WTC11 (cell line): ENCODE results near the gene TBC1D22A. TPM values are rescaled to one million over a fixed set of nuclear protein-coding genes. Genes with fewer than 3 reads are reported as not detected.
A peak's percentile ranks its signal among the peaks of the same experiment; 100 is the strongest.
"Not testable (repeated sequence)": the region's sequence is repeated elsewhere in the genome, so short reads cannot be mapped to it uniquely, and the experiment has no call there.

Source experiments
- ATAC-seq: fragments of 200-7000 bp; cut with Tn5 transposase; 2 replicates; pipeline ENCODE4 v1.10.0; 2021; ENCODE audit warnings: mild to moderate bottlenecking, moderate library complexity
- CTCF ChIA-PET: fragments of 300-600 bp; sonication (Branson Sonifier 250); formaldehyde crosslinking; loops from one replicate; lab custom pipeline; 2021; ENCODE audit warnings: antibody characterized with exemption; lab: Charles Lee
- POLR2A ChIA-PET: fragments of 350-600 bp; sonication (Branson Sonifier 250); formaldehyde crosslinking; loops from one replicate; lab custom pipeline; 2021; ENCODE audit warnings: antibody characterized with exemption; lab: Charles Lee
- DNase-seq: peaks from one replicate; pipeline ENCODE4 v3.0.0; 2021; ENCODE audit warnings: low spot score
- H3K27ac Mint-ChIP-seq: 2 replicates; pipeline ENCODE4 v1.8.0; 2021; ENCODE audit warnings: mixed read lengths
- H3K27me3 Mint-ChIP-seq: 2 replicates; pipeline ENCODE4 v1.8.0; 2021; ENCODE audit warnings: low read depth, mild to moderate bottlenecking, moderate library complexity, mixed read lengths
- H3K36me3 Mint-ChIP-seq: 2 replicates; pipeline ENCODE4 v1.8.0; 2021; ENCODE audit warnings: mixed read lengths
- H3K4me1 Mint-ChIP-seq: 2 replicates; pipeline ENCODE4 v1.8.0; 2022; ENCODE audit warnings: mixed read lengths
- H3K4me3 Mint-ChIP-seq: 2 replicates; pipeline ENCODE4 v1.8.0; 2021; ENCODE audit warnings: mild to moderate bottlenecking, moderate library complexity, mixed read lengths
- H3K9me3 Mint-ChIP-seq: 2 replicates; pipeline ENCODE4 v1.8.0; 2021; ENCODE audit warnings: mixed read lengths
- E2F4 ChIP-seq: sonication (generic); formaldehyde crosslinking; IDR thresholded peaks from 2 replicates; pipeline ENCODE4 v1.8.1; 2022; ENCODE audit warnings: low read depth, mild to moderate bottlenecking, moderate library complexity, missing genetic modification reagents, borderline replicate concordance
- GTF2I ChIP-seq: fragments of 250-450 bp; sonication (Bioruptor Pico); conservative IDR thresholded peaks from 2 replicates; pipeline ENCODE4 v1.4.0; 2021; ENCODE audit warnings: mild to moderate bottlenecking
- IRF1 ChIP-seq: sonication (generic); formaldehyde crosslinking; IDR thresholded peaks from 2 replicates; pipeline ENCODE4 v1.8.0; 2023; ENCODE audit warnings: missing genetic modification reagents
- MLX ChIP-seq: sonication (generic); formaldehyde crosslinking; IDR thresholded peaks from 2 replicates; pipeline ENCODE4 v1.8.1; 2023; ENCODE audit warnings: mild to moderate bottlenecking, missing genetic modification reagents, moderate library complexity
- NFE2L1 ChIP-seq: sonication (generic); formaldehyde crosslinking; IDR thresholded peaks from 2 replicates; pipeline ENCODE4 v1.8.1; 2023; ENCODE audit warnings: missing genetic modification reagents
- SMAD3 ChIP-seq: sonication (generic); formaldehyde crosslinking; IDR thresholded peaks from 2 replicates; pipeline ENCODE4 v1.8.0; 2022; ENCODE audit warnings: missing genetic modification reagents, mild to moderate bottlenecking, borderline replicate concordance
- SMAD4 ChIP-seq: sonication (generic); formaldehyde crosslinking; IDR thresholded peaks from 2 replicates; pipeline ENCODE4 v1.8.0; 2022; ENCODE audit warnings: mild to moderate bottlenecking, missing genetic modification reagents
- SP1 ChIP-seq: sonication (generic); formaldehyde crosslinking; conservative IDR thresholded peaks from 2 replicates; pipeline ENCODE4 v1.8.1; 2022; ENCODE audit warnings: missing genetic modification reagents
- STAT6 ChIP-seq: sonication (generic); formaldehyde crosslinking; conservative IDR thresholded peaks from 2 replicates; pipeline ENCODE4 v1.8.1; 2023; ENCODE audit warnings: mild to moderate bottlenecking, low read depth, missing genetic modification reagents, moderate library complexity
- TEAD1 ChIP-seq: sonication (generic); formaldehyde crosslinking; IDR thresholded peaks from 2 replicates; pipeline ENCODE4 v1.8.0; 2022; ENCODE audit warnings: mild to moderate bottlenecking, missing genetic modification reagents
- ZNF396 ChIP-seq: fragments of 250-450 bp; sonication (Bioruptor Pico); IDR thresholded peaks from 2 replicates; pipeline ENCODE4 v1.8.0; 2021; ENCODE audit warnings: mild to moderate bottlenecking, moderate library complexity, borderline replicate concordance
- ZNF423 ChIP-seq: fragments of 250-450 bp; sonication (Bioruptor Pico); IDR thresholded peaks from 2 replicates; pipeline ENCODE4 v2.1.2; 2022; ENCODE audit warnings: mild to moderate bottlenecking, moderate library complexity
- total RNA-seq: library from RNA; stranded (reverse); gene quantifications from 3 replicates; pipeline ENCODE4 v1.2.3, GENCODE V29; 2021

Gene TBC1D22A
- total RNA-seq, 1 experiment from 2014 or later, result 18.1 TPM

- TF ChIP-seq TEAD1 (CRISPR knock-in tag) (no peak), IRF1 (CRISPR knock-in tag) (no peak), SMAD4 (CRISPR knock-in tag) (no peak), NFE2L1 (CRISPR knock-in tag) (no peak), ZNF396 (CRISPR knock-in tag) (no peak), GTF2I (CRISPR knock-in tag) (no peak), SMAD3 (CRISPR knock-in tag) (no peak), SP1 (no peak), MLX (CRISPR knock-in tag) (no peak)
- H3K9me3 Mint-ChIP-seq, result no peaks in the 10 kb centered on the region
- POLR2A ChIA-PET, result no interaction called here
- ATAC-seq (no peak), DNase-seq (no peak)
- no peak overlapping the region for H3K4me3 Mint-ChIP-seq
- H3K4me1 Mint-ChIP-seq, result peaks cover 18% of the 10 kb centered on the region
- H3K27ac Mint-ChIP-seq, result peak overlapping the region; percentile 63
- no peaks in the 10 kb centered on the region for H3K36me3 Mint-ChIP-seq
- H3K27me3 Mint-ChIP-seq, result no peaks in the 10 kb centered on the region
- CTCF ChIA-PET, result interaction anchor here (1.0 kb wide), 1 partner anchor 37 kb away, joined by 3 read pairs; no protein-coding TSS in a partner anchor
Observed at GRCh38 chr22:47049078-47049624, 286.7 kb downstream of the TBC1D22A start.

GRCh38 chr22:47049736-47050400, 287.4 kb downstream of the TBC1D22A start:
- H3K9me3 Mint-ChIP-seq, H3K36me3 Mint-ChIP-seq, H3K4me3 Mint-ChIP-seq, POLR2A ChIA-PET, ATAC-seq, H3K27me3 Mint-ChIP-seq, DNase-seq: not testable (repeated sequence)
- H3K27ac Mint-ChIP-seq, result peak overlapping the region; percentile 22
- CTCF ChIA-PET, result interaction anchor here (0.6 to 1.7 kb wide), 3 partner anchors 37 to 977 kb away, joined by 3 to 7 read pairs (median 5); no protein-coding TSS in a partner anchor
- peaks cover 14% of the 10 kb centered on the region for H3K4me1 Mint-ChIP-seq

GRCh38 chr22:47050401-47051051, 288.1 kb downstream of the TBC1D22A start:
- peaks cover 14% of the 10 kb centered on the region for H3K4me1 Mint-ChIP-seq
- TF ChIP-seq ZNF423 (CRISPR knock-in tag) (no peak), STAT6 (CRISPR knock-in tag) (no peak), E2F4 (CRISPR knock-in tag) (no peak)
- ChIA-PET CTCF (interaction anchor here (0.6 to 1.7 kb wide), 3 partner anchors 38 to 977 kb away, joined by 3 to 7 read pairs (median 5); no protein-coding TSS in a partner anchor), POLR2A (no interaction called here)
- H3K9me3 Mint-ChIP-seq, result no peaks in the 10 kb centered on the region
- ATAC-seq (no peak), DNase-seq (no peak)
- H3K4me3 Mint-ChIP-seq, result no peak overlapping the region
- H3K27me3 Mint-ChIP-seq, result no peaks in the 10 kb centered on the region
- H3K27ac Mint-ChIP-seq, result no peak overlapping the region; the same call in 1 of the 2 replicates
- no peaks in the 10 kb centered on the region for H3K36me3 Mint-ChIP-seq
